Transverse colon (tissue), 4 donors: ENCODE results near the gene RPL36A. TPM values are rescaled to one million over a fixed set of nuclear protein-coding genes. Genes with fewer than 3 reads are reported as not detected.

ENCODE experiments used
- DNase-seq: peaks from one replicate; pipeline ENCODE4 v3.0.0-alpha.2; 2019
- H3K27ac ChIP-seq, 4 donors: fragments of 200-600 bp; sonication (generic); 2 replicates each; pipeline ENCODE4 v1.5.1; 2016 to 2018; ENCODE audit warnings: inconsistent platforms in 4 of 4
- H3K27me3 ChIP-seq: fragments of 200-600 bp; sonication (generic); 2 replicates; pipeline ENCODE4 v1.5.1; 2017; ENCODE audit warnings: inconsistent platforms
- H3K36me3 ChIP-seq, 4 donors: fragments of 200-600 bp; sonication (generic); 2 replicates each; pipeline ENCODE4 v1.5.1; 2017 to 2019; ENCODE audit warnings: inconsistent platforms in 4 of 4
- H3K4me1 ChIP-seq, 4 donors: fragments of 200-600 bp; sonication (generic); 2 replicates each; pipeline ENCODE4 v1.5.1; 2017 to 2020; ENCODE audit warnings: inconsistent platforms in 4 of 4
- H3K4me3 ChIP-seq, 4 donors: fragments of 200-600 bp; sonication (generic); 1 replicate in 1 of 4; 2 replicates in 3 of 4; pipeline versions ENCODE4 v1.5.1 to v1.6.1; 2017 to 2019; ENCODE audit warnings: inconsistent platforms in 4 of 4
- H3K9me3 ChIP-seq, 2 donors: fragments of 200-600 bp; sonication (generic); 2 replicates each; pipeline ENCODE4 v1.5.1; 2017 to 2019; ENCODE audit warnings: inconsistent platforms in 2 of 2
- CTCF ChIP-seq, 5 experiments: fragments of 200-600 bp in 3 of 5; fragments of 450-650 bp in 2 of 5; sonication (generic) in 3 of 5; IDR thresholded peaks; 1 replicate in 2 of 5; 2 replicates in 3 of 5; pipeline ENCODE4 v1.5.1; 2016 to 2017; ENCODE audit warnings: antibody characterized with exemption in 5 of 5, inconsistent platforms in 3 of 5, mild to moderate bottlenecking in 2 of 5, moderate library complexity in 1 of 5
- EP300 ChIP-seq: sonication (generic); formaldehyde crosslinking; IDR thresholded peaks from one replicate; pipeline ENCODE4 v1.6.1; 2017; ENCODE audit warnings: antibody characterized with exemption, low read depth
- POLR2A ChIP-seq: fragments of 450-650 bp; IDR thresholded peaks from one replicate; pipeline ENCODE4 v1.6.1; 2016; ENCODE audit warnings: antibody characterized with exemption, mild to moderate bottlenecking, moderate library complexity
- POLR2AphosphoS5 ChIP-seq, 3 donors: sonication (generic); formaldehyde crosslinking; IDR thresholded peaks; one replicate each; pipeline ENCODE4 v1.6.1; 2016; ENCODE audit warnings: antibody characterized with exemption in 3 of 3
- WGBS, 2 donors: methylation state at CpG; one replicate each; pipeline ENCODE4 v1.1.5; 2018; ENCODE audit warnings: low coverage in 1 of 2; 5-methylcytosine and 5-hydroxymethylcytosine counted together
- in situ Hi-C, 4 donors: fragments of 200-750 bp; cut with MboI; loops; one replicate each; pipeline versions ENCODE4 v1.15.0 to v1.15.1; 2017; ENCODE audit warnings: low sequenced_read_pairs in 3 of 4, low pct_ligation_motif_present in 1 of 4, low pct_unique_long_range_greater_than_20kb in 1 of 4
- intact Hi-C: fragments of 100-400 bp; cut with DNase I; formaldehyde crosslinking; loops from one replicate; pipeline ENCODE4 v1.15.1; 2023; ENCODE audit warnings: low total_unique reads
- total RNA-seq, 4 donors: library from RNA; depleted of rRNA; stranded (reverse); fragments of >200 nt; gene quantifications; one replicate each; pipeline ENCODE4 v1.1.0, GENCODE V29; 2016

Gene RPL36A
- total RNA-seq, 4 donors from 2014 or later = 227 to 838 (median 617) TPM

GRCh38 chrX:101362116-101362515 lies 28.7 kb upstream of the RPL36A start:
- H3K27me3 ChIP-seq = no peaks in the 10 kb centered on the region
- no peak overlapping the region for H3K4me3 ChIP-seq
- no peak for DNase-seq
- in situ Hi-C loops (no loop called here), intact Hi-C loops (no loop called here)
- TF ChIP-seq EP300 = no peak
- no peak for TF ChIP-seq CTCF (IDR thresholded peaks at IDR 0.05)
- no peak for TF ChIP-seq POLR2A
- no peak overlapping the region for H3K27ac ChIP-seq
- no peaks in the 10 kb centered on the region for H3K36me3 ChIP-seq
- no peaks in the 10 kb centered on the region for H3K4me1 ChIP-seq
- WGBS, 2 donors = 82% methylated on average over 3 of the region's 3 CpGs; no CpG with 5 or more reads in 1 of the 2 donors
- no peaks in the 10 kb centered on the region for H3K9me3 ChIP-seq

- TF ChIP-seq POLR2AphosphoS5 (IDR thresholded peaks at IDR 0.05) (no peak), EP300 (no peak), CTCF (IDR thresholded peaks at IDR 0.05) (no peak), POLR2A (no peak)
- H3K4me3 ChIP-seq = no peak overlapping the region
- intact Hi-C loops = no loop called here
- no peaks in the 10 kb centered on the region for H3K27me3 ChIP-seq
- H3K9me3 ChIP-seq = no peaks in the 10 kb centered on the region
- DNase-seq = no peak
- H3K36me3 ChIP-seq = no peaks in the 10 kb centered on the region
- no peaks in the 10 kb centered on the region for H3K4me1 ChIP-seq
- H3K27ac ChIP-seq = no peak overlapping the region
- in situ Hi-C loops = no loop called here
These were observed 28.1 kb upstream of the RPL36A start for GRCh38 chrX:101362757-101363156.

GRCh38 chrX:101365301-101365795 lies 25.5 kb upstream of the RPL36A start:
- Histone ChIP-seq H3K27me3 (no peaks in the 10 kb centered on the region), H3K27ac (no peak overlapping the region), H3K4me3 (no peak overlapping the region), H3K9me3 (no peaks in the 10 kb centered on the region), H3K4me1 (no peaks in the 10 kb centered on the region), H3K36me3 (no peaks in the 10 kb centered on the region)
- no peak for DNase-seq
- TF ChIP-seq CTCF (IDR thresholded peaks at IDR 0.05) = no peak
- TF ChIP-seq EP300 = no peak
- TF ChIP-seq POLR2A = no peak
- no peak for TF ChIP-seq POLR2AphosphoS5 (IDR thresholded peaks at IDR 0.05)
- intact Hi-C loops (no loop called here), in situ Hi-C loops (no loop called here)
- WGBS, 2 donors = 100% methylated on average over 1 of the region's 1 CpG; no CpG with 5 or more reads in 1 of the 2 donors

GRCh38 chrX:101368800-101369199 lies 22.0 kb upstream of the RPL36A start:
- in situ Hi-C loops = no loop called here
- Histone ChIP-seq H3K9me3 (no peaks in the 10 kb centered on the region), H3K4me1 (no peaks in the 10 kb centered on the region), H3K27me3 (no peaks in the 10 kb centered on the region), H3K27ac (no peak overlapping the region), H3K4me3 (no peak overlapping the region), H3K36me3 (no peaks in the 10 kb centered on the region)
- DNase-seq = no peak
- intact Hi-C loops = no loop called here
- TF ChIP-seq EP300 = no peak
- no peak for TF ChIP-seq POLR2AphosphoS5 (IDR thresholded peaks at IDR 0.05)
- TF ChIP-seq POLR2A = no peak

- H3K4me3 ChIP-seq = no peak overlapping the region
- no peak overlapping the region for H3K27ac ChIP-seq
- in situ Hi-C loops (no loop called here), intact Hi-C loops (no loop called here)
- H3K36me3 ChIP-seq = no peaks in the 10 kb centered on the region
- H3K27me3 ChIP-seq = no peaks in the 10 kb centered on the region
- WGBS, 2 donors = 72% methylated on average over 6 of the region's 6 CpGs; no CpG with 5 or more reads in 1 of the 2 donors
- TF ChIP-seq POLR2AphosphoS5 (IDR thresholded peaks at IDR 0.05) = no peak
- no peaks in the 10 kb centered on the region for H3K4me1 ChIP-seq
- DNase-seq = no peak
- H3K9me3 ChIP-seq = no peaks in the 10 kb centered on the region
These were observed 21.1 kb upstream of the RPL36A start for GRCh38 chrX:101369687-101370086.
